Activated T-cell treated with anti-CD3 and anti-CD28 coated beads, Interleukin-2, amount 50 U/mL, for 24 hours (primary cell): Measurements from ENCODE around the gene TDG.
"Not testable (repeated sequence)": the region's sequence is repeated elsewhere in the genome, so short reads cannot be mapped to it uniquely, and the experiment has no call there.

Experiments
- DNase-seq: peaks from one replicate; pipeline ENCODE4 v3.0.0-alpha.2; 2020
- H3K27ac Mint-ChIP-seq: 2 replicates; pipeline ENCODE4 v1.8.0; 2020; ENCODE audit warnings: mild to moderate bottlenecking, mixed read lengths
- H3K27me3 Mint-ChIP-seq: 2 replicates; pipeline ENCODE4 v1.8.0; 2020; ENCODE audit warnings: mixed read lengths
- H3K36me3 Mint-ChIP-seq: 2 replicates; pipeline ENCODE4 v1.8.0; 2020; ENCODE audit warnings: low read depth, mixed read lengths
- H3K4me1 Mint-ChIP-seq: 2 replicates; pipeline ENCODE4 v1.8.0; 2020; ENCODE audit warnings: low read depth, mixed read lengths
- H3K4me3 Mint-ChIP-seq: 2 replicates; pipeline ENCODE4 v1.8.0; 2020; ENCODE audit warnings: mild to moderate bottlenecking, moderate library complexity, mixed read lengths
- H3K9me3 Mint-ChIP-seq: 2 replicates; pipeline ENCODE4 v1.8.0; 2020; ENCODE audit warnings: mixed read lengths

TDG gene

DNA sequence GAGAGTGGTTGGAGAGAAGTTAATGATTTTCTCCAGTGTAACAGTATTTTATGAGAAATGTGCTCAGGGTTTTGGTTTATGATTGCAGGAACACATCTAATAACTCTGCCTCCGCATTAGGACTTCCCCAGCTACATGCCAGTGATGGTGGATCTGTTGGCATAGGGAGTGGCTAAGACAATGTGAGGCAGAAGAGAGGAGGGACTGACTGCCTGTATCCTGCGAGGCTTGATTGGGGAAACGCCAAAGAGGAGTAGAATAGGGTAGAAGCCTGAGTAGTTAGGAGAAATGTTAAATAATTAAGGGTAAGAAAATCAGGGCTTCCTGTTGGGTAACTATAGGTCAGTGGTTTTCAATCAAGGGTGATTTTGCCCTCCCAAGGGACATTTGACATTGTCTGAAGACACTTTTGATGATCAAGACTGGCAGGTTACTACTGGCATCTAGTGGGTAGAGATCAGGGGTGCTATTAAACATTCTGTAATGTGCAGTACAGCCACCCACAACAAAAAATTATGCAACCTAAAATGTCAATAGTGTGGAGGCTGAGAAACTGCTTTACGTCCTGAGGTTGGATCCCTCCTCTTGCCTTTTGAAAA lies 12.8 kb downstream of the TDG start:
- no peak for DNase-seq
- Mint-ChIP-seq H3K4me3 (no peak overlapping the region), H3K36me3 (peaks cover 86% of the 10 kb centered on the region), H3K9me3 (no peaks in the 10 kb centered on the region), H3K27me3 (no peaks in the 10 kb centered on the region), H3K27ac (peak overlapping the region; percentile 42), H3K4me1 (peaks cover 13% of the 10 kb centered on the region)

DNA sequence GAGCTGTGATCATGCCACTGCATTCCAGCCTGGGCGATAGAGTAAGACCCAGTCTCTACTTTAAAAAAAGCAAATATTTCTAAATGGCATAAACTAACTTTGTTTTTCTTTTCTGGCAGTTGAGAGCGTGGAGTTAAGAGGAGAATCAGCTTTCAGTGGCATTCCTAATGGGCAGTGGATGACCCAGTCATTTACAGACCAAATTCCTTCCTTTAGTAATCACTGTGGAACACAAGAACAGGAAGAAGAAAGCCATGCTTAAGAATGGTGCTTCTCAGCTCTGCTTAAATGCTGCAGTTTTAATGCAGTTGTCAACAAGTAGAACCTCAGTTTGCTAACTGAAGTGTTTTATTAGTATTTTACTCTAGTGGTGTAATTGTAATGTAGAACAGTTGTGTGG lies 21.2 kb downstream of the TDG start:
- H3K27ac Mint-ChIP-seq = peak overlapping the region; percentile 59
- no peaks in the 10 kb centered on the region for H3K27me3 Mint-ChIP-seq
- H3K4me1 Mint-ChIP-seq = no peaks in the 10 kb centered on the region
- DNase-seq = no peak
- peaks cover 73% of the 10 kb centered on the region for H3K36me3 Mint-ChIP-seq
- no peaks in the 10 kb centered on the region for H3K9me3 Mint-ChIP-seq
- H3K4me3 Mint-ChIP-seq = no peak overlapping the region

DNA sequence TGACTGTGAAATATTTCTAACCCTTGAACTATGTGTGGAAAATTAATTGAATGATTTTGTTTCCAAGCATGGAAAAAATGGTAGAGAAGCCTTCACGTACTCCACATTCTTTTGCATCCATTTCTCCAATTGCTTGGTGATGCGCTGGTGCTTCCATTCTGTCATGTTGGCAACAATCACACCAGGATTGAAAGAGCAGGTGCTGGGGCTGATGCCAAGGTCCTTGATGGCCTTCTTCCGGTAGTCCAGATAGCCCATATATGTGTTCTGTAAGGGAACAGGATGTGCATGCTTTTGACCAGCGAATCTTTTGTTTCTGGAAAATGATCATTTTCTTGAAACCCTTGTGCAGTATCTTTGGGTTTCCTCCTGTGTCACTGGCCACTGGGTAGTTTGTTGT lies 28.6 kb downstream of the TDG start:
- no peak for DNase-seq
- Mint-ChIP-seq H3K27me3 (peaks cover 2% of the 10 kb centered on the region), H3K9me3 (no peaks in the 10 kb centered on the region), H3K4me3 (no peak overlapping the region), H3K27ac (no peak overlapping the region), H3K4me1 (no peaks in the 10 kb centered on the region), H3K36me3 (peaks cover 19% of the 10 kb centered on the region)

DNA sequence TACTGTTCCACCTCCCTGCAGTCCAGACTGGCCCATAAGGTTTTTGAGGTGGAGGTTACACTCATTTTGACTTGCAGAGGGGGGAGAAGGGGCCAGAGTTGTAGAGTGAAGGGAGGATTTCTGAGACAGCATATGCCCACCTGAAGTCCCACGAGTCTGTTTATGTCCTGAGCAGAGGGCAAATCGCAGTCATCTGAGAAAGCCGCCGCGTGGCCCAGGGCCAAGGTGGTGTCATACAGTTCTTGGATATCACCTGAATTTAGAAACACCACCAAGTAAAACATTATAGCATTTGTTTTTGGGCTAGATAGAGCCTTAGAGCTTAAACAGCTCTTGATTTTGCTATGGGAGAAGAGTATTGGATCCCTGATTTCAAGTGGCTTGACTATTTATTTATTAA lies 30.9 kb downstream of the TDG start:
- Mint-ChIP-seq H3K9me3 (no peaks in the 10 kb centered on the region), H3K27ac (no peak overlapping the region), H3K27me3 (peaks cover 20% of the 10 kb centered on the region), H3K4me1 (no peaks in the 10 kb centered on the region), H3K4me3 (no peak overlapping the region), H3K36me3 (no peaks in the 10 kb centered on the region)
- DNase-seq = no peak

DNA sequence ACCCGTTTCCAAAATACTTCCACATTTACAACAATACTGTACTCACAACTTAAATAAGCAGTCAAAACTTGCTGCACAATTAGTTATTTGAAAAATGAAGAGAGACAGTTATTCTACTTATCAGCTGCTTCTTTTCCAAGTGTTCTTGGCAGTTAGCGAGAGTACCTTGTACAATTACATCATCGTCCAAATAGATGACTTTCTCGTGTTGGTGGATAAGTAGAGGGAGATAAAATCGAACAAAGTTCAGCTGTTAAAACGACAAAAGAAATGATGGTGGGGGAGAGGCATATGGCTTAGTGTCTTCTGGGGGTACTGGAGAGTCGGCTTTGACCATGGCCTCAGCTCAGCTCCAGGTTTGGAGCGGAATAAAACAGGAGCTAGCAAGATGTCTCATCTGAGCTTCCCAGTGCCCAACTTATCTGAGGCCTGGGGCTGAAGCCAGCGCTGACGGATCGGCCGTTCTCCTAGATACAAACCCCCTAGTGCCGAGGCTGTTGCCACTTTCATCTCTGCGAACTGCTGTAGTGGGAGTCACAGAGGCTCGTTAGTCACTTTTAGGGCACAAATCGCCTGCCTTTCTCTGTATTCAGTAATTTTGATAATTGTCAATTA lies 31.7 kb downstream of the TDG start:
- no peaks in the 10 kb centered on the region for H3K4me1 Mint-ChIP-seq
- no peaks in the 10 kb centered on the region for H3K9me3 Mint-ChIP-seq
- no peak overlapping the region for H3K4me3 Mint-ChIP-seq
- no peak for DNase-seq
- H3K27ac Mint-ChIP-seq = no peak overlapping the region
- H3K27me3 Mint-ChIP-seq = peaks cover 25% of the 10 kb centered on the region
- no peaks in the 10 kb centered on the region for H3K36me3 Mint-ChIP-seq

DNA sequence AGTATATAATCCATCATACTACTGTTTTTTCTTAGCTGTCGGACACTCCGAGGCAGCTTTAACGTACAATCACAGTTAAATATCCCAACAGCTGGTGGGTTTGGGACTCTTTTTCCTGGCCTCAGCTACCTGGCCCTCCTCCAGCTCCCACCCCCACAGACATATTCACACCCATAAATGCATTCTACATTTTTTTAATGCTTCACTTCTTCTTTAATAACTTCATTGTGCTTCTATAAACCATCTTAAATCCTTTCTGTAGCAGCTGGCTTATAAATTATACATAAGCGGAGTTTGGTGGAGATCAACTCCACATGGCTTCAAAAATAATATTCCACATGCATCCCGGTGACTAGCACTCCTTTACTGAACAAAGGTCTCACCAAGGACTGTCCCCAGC lies 33.3 kb downstream of the TDG start:
- Mint-ChIP-seq H3K27ac (no peak overlapping the region), H3K27me3 (peaks cover 33% of the 10 kb centered on the region), H3K36me3 (no peaks in the 10 kb centered on the region), H3K9me3 (no peaks in the 10 kb centered on the region), H3K4me1 (no peaks in the 10 kb centered on the region), H3K4me3 (no peak overlapping the region)
- DNase-seq = no peak

DNA sequence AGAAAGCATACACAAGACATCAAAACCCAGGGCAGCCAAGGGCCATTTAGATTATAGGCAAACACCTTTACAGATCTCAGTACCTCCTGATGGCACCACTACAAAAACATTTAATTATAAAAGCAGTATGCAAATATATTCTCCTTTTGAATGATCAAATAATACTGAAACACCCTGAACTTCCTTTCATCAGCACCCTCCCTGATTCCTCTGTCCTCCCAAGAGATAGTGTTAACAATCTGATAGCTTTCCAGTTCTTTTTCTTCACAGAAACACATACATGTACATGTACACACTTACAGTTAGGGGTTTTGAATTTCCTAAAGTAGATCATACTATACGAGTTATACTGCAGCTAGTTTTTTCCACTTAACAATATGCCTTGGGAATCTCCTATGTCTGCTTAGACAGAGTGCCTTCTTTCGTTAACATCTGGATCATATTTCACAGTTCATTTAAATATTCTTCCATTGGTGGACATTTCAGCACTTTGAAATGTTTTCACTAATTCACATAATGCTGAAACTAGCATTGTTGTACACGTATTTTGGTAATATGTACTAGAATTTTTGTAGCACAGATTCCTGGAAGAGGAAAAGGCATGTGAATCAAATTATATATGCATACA lies 35.2 kb downstream of the TDG start:
- no peak overlapping the region for H3K27ac Mint-ChIP-seq
- H3K36me3 Mint-ChIP-seq = no peaks in the 10 kb centered on the region
- H3K4me1 Mint-ChIP-seq = no peaks in the 10 kb centered on the region
- peaks cover 49% of the 10 kb centered on the region for H3K27me3 Mint-ChIP-seq
- no peak for DNase-seq
- no peak overlapping the region for H3K4me3 Mint-ChIP-seq
- no peaks in the 10 kb centered on the region for H3K9me3 Mint-ChIP-seq

DNA sequence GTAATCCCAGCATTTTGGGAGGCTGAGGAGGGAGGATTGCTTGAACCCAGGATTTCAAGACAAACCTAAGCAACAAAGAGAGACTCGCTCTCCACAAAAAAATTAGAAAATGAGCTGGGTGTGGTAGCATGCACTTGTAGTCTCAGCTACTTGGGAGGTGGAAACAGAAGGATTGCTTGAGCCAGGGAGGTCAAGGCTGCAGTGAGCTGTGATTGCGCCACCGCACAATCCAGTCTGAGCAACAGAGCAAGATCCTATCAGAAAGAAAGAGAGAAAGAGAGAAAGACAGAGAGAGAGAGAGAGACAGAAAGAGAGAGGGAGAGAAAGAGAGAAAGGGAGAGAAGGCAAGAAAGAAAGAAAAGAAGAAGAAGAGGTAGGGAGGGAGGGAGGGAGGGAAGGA lies 37.0 kb downstream of the TDG start:
- H3K4me3 Mint-ChIP-seq = no peak overlapping the region
- H3K27ac Mint-ChIP-seq = no peak overlapping the region
- peaks cover 50% of the 10 kb centered on the region for H3K27me3 Mint-ChIP-seq
- no peaks in the 10 kb centered on the region for H3K4me1 Mint-ChIP-seq
- no peaks in the 10 kb centered on the region for H3K36me3 Mint-ChIP-seq
- no peaks in the 10 kb centered on the region for H3K9me3 Mint-ChIP-seq
- no peak for DNase-seq

DNA sequence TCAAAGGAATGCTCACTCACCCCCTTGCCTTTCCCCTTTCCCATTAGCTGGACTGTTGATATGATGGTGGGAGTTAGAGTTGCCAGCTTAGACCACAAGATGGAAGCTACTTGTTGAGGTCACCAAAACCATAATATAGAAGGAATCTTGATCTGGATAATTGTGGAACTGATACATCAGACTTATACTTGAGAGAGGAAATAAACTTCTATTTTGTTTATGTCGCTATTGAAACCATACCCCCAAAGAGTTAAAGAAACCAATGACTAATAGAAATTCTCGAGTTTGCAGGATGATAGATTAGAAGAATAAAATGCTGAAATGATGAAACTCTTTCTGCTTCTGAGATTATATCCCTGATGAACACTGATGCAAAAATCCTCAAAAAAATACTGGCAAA lies 37.9 kb downstream of the TDG start:
- peaks cover 56% of the 10 kb centered on the region for H3K27me3 Mint-ChIP-seq
- no peak overlapping the region for H3K27ac Mint-ChIP-seq

DNA sequence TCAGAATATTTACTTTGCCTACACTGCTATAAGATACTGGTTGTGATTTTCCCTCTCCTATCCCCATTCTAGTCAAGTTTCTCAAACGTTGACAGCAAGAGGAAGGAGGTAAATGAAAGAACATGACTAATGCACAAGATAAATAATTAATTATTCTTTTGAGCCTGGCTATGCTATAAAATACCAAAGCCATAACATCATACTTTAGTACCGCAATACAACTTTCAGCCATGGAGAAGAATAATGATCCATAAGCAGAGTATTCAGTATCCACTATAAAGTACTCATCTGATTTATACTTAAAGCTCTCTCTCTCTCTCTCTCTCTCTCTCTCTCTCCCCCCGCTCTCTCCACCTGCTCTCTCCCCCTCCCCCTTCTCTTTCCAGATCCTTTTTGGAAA lies 41.3 kb downstream of the TDG start:
- H3K36me3 Mint-ChIP-seq = no peaks in the 10 kb centered on the region
- no peak for DNase-seq

More for the DNA sequence above, 37.9 kb downstream of the TDG start:
- no peaks in the 10 kb centered on the region for H3K36me3 Mint-ChIP-seq
- H3K4me3 Mint-ChIP-seq = no peak overlapping the region
- no peaks in the 10 kb centered on the region for H3K4me1 Mint-ChIP-seq
- H3K9me3 Mint-ChIP-seq = no peaks in the 10 kb centered on the region
- DNase-seq = no peak

DNA sequence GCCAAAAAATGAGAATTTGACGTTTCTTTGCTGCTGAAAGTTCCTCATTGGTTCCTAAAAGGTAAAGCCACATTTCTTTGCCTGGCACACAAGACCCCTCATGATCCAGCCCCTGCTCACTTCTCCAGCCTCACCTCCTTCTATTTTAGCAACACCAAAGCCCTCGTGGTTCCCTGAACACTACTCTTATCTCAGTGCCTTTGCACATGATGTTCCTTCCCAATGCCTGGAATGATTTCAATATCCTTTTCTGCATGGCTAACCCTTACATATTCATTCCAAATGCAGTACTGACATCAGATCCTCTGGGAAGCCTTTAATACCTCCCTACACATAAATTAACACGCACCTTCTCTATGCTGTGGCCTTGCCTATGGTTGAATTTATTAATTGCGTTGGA lies 44.4 kb downstream of the TDG start:
- no peak for DNase-seq
- no peak overlapping the region for H3K4me3 Mint-ChIP-seq
- H3K27ac Mint-ChIP-seq = no peak overlapping the region
- no peaks in the 10 kb centered on the region for H3K9me3 Mint-ChIP-seq
- no peaks in the 10 kb centered on the region for H3K36me3 Mint-ChIP-seq
- H3K4me1 Mint-ChIP-seq = no peaks in the 10 kb centered on the region
- peaks cover 15% of the 10 kb centered on the region for H3K27me3 Mint-ChIP-seq

More for the DNA sequence above, 41.3 kb downstream of the TDG start:
- Mint-ChIP-seq H3K4me1 (no peaks in the 10 kb centered on the region), H3K27me3 (peaks cover 34% of the 10 kb centered on the region), H3K4me3 (no peak overlapping the region), H3K9me3 (no peaks in the 10 kb centered on the region), H3K27ac (no peak overlapping the region)

DNA sequence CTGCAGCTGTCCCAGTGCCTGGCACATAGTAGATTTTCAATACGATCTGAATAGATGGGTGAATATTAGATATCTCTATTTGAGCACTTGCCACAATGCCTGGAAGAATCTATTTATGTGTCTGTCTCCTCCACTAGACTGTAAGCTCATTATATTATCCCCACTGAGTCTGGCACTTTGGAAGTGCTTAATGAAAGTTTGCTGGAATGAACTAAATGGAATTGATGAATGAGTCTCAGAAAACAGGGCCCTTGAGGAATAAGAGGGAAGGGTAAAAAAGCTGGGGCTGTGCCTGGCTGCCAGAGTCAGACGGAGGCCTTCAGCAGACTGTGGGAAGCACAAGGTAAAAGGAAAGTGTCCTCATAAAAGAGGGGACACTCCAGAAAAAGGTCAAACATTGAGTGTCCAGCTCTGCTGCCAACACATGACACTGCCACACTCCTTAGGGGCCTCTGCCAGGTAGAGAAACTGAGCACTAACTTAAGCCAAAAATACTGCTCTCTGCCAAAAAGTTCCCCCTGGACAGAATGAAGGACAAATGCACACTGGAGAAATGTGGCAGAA lies 45.0 kb downstream of the TDG start:
- H3K4me3 Mint-ChIP-seq = no peak overlapping the region
- no peaks in the 10 kb centered on the region for H3K36me3 Mint-ChIP-seq
- no peaks in the 10 kb centered on the region for H3K4me1 Mint-ChIP-seq
- H3K27me3 Mint-ChIP-seq = peaks cover 9% of the 10 kb centered on the region
- no peaks in the 10 kb centered on the region for H3K9me3 Mint-ChIP-seq
- H3K27ac Mint-ChIP-seq = no peak overlapping the region
- no peak for DNase-seq

DNA sequence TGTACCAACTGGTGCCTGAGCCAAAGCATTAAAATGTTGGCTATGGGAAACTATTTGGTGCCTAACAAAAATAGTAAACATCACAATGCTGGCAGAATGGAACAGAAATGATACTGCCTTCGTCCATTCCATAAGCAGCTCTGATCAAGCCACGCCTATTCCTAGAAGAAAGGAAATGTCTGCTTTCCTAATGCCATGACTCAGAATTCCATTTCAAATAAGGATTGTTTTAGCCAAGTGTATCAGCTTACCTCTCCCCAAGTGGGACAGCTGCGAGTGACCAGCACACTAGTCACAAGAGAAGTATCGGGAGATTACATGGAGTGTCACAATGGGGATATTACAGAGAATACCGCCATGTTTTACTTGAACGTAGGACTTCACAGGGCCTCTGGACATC lies 45.6 kb downstream of the TDG start:
- H3K27me3 Mint-ChIP-seq = peaks cover 6% of the 10 kb centered on the region
- no peaks in the 10 kb centered on the region for H3K9me3 Mint-ChIP-seq
- no peak overlapping the region for H3K4me3 Mint-ChIP-seq
- no peaks in the 10 kb centered on the region for H3K4me1 Mint-ChIP-seq
- DNase-seq = no peak
- H3K27ac Mint-ChIP-seq = no peak overlapping the region
- no peaks in the 10 kb centered on the region for H3K36me3 Mint-ChIP-seq

DNA sequence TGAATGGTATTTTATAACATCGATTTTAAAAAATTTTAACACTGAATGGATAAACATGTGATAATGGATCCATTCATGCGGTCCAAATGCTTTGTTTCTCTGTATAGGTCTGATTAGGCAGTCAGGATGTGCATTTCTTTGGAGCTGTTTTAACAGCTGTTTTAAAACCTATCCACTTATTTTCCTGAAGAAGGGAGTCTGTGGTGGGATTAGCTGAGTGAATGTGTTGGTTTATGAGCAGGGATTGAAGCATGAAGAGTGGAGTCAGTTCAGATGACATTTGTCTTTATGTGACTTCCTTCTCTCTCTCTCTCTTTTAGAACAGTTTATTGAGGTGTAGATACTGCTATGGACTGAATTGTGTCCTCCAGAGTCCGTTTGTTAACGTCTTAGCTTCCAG lies 46.7 kb downstream of the TDG start:
- Mint-ChIP-seq H3K4me1 (no peaks in the 10 kb centered on the region), H3K27ac (no peak overlapping the region), H3K27me3 (peaks cover 6% of the 10 kb centered on the region), H3K36me3 (no peaks in the 10 kb centered on the region), H3K4me3 (no peak overlapping the region), H3K9me3 (no peaks in the 10 kb centered on the region)
- DNase-seq = no peak

DNA sequence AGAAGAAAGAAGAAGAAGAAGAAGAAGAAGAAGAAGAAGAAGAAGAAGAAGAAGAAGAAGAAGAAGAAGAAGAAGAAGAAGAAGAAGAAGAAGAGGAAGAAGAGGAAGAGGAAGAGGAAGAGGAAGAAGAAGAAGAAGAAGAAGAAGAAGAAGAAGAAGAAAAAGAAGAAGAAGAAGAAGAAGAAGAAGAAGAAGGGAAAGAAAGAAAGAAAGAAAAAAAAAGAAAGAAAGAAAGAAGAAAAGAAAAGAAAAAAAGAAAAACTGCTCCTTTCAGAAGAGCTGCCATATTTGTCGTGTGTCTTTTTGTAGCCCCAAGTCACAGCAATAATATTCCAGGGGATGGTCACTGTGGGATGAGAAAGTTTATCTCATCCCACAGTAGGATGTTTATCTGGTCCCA lies 56.2 kb downstream of the TDG start:
- not testable (repeated sequence) for H3K27ac Mint-ChIP-seq, H3K9me3 Mint-ChIP-seq, DNase-seq, H3K36me3 Mint-ChIP-seq, H3K4me1 Mint-ChIP-seq, H3K4me3 Mint-ChIP-seq
- H3K27me3 Mint-ChIP-seq = peaks cover 29% of the 10 kb centered on the region
